Stimulated activated CD8-positive, alpha-beta memory T cell treated with anti-CD3 and anti-CD28 coated beads, Interleukin-12 subunit alpha, Interleukin-12 subunit beta, amount 100 ng/mL, for 4 hours (primary cell): Measurements from ENCODE around the gene CLEC18A.
"Not testable (repeated sequence)": the region's sequence is repeated elsewhere in the genome, so short reads cannot be mapped to it uniquely, and the experiment has no call there.

Source experiments
- DNase-seq: peaks from one replicate; pipeline ENCODE4 v3.0.0-alpha.2; 2020; ENCODE audit warnings: low read depth

CLEC18A gene

DNA sequence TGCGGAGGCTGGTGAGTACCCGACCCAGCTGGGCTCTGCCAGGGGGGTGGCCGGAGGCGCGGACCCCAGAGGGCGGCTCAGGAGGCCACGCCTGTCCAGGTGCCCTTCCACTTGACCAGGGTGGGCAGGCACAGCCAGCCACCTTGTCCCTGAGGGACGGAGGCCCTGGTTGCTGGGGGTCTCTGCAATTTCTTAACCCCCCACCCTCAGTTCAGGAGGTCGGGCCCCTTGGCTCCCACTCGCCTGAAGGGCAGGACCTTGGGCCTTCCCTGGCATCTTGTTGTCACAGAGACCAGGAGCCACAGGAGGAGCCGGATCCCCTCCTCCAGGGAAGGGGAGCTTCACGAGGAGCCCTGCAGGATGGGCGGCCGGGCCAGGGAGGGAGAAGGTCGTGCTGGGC lies 982 bp downstream of the CLEC18A start:
- not testable (repeated sequence) for DNase-seq

DNA sequence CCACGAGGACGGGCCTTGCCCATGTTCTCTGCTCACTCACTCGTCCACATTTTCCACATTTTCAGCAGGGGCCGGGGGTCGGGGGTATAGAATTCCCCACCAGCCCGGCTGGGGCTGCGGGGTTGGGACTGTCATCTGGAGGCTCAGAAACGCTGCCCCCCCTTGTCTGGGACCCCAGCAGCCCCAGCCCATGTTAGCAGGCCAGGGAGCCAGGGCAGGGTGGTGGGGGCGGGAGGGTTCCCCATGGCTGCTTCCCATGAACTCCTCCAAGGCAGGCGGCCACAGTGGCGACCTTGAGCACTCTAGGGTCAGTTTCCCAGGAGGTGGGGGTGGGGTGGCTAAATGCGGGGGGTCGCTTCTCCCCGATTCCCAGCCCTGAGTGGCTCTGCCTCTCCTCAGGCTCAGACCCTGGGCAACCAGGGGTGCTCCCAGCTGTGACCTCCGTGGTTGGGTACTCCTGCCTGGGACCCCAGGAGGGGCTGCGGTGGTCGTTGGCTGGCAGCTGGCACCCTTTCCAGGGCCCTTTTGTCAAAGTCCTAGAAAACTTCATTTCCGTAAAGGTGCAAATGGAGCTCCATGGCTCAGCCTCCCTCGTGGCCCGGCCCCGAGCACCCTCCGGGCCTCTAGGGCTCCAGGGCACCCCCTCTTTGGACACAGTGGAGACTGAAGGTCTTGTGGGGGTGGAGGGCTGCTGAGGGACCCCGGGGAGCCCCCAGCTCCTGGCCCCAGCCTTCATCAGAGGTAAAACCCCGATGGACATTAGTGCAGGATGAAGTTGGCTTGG lies 1.6 kb downstream of the CLEC18A start:
- not testable (repeated sequence) for DNase-seq

DNA sequence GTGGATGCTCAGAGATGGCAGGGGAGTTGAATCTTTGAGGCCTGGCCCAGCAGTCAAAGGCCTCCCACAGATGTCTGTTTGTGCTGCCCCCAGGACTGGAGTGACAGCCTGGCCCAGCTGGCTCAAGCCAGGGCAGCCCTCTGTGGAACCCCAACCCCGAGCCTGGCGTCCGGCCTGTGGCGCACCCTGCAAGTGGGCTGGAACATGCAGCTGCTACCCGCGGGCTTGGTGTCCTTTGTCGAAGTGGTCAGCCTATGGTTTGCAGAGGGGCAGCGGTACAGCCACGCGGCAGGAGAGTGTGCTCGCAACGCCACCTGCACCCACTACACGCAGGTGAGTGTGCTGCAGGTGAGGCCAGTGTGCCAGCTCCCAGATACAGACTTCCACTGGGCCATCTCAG lies 3.1 kb downstream of the CLEC18A start:
- DNase-seq: not testable (repeated sequence)

- DNase-seq: not testable (repeated sequence)
These were observed 12.2 kb downstream of the CLEC18A start for GRCh38 chr16:69963312-69963711.

DNA sequence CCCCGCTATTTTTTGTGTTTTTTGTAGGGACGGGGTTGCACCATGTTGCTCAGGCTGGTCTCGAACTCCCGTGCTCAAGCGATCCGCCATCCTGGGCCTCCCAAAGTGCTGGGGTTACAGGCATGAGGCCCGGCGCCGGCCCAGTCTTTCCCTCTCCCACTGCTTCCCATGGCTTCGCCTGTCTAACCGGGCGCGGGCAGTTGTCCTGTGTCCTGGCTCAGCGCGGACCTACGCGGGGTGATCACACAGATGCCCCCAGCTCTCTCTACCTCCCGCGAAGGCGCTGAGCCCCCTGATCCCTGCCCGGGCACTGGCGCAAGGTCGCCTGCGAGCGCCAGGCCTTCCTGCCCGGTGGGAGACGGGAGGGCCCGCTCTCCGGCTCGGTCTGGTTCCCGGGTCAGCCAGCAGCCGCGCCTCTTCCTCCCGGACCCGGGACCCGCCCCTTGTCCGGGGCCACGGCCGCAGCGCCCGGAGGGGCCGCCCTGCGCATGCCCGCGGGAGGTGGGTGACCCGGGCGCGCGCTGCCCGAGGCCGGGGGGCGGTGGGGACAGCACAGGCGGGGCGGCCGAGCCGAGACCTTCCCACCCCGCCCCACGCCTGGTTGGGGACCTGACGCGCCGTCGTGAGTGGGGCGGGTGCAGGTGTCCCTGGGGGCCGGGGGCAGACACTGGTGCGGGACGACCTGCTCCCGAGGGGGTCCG lies 14.0 kb downstream of the CLEC18A start:
- DNase-seq: not testable (repeated sequence)

DNA sequence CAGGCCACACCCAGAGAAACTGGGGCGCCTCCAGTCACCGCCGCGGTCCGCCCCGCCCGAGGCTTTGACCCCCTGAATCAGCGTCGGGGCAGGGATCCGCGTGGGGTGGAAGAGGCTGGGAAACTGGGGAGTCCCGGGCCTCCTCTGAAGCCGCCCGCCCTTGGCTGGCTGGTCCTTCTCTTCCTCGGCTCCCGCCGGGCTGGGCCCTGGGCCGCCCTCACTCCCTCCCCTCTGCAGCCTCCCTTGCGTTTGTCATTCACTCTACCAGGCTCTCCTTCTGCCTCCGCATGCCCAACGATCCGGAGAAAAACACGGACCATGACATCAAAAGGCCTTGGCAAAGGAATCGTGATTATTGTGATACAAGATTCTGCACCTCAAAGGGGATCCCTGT lies 14.5 kb downstream of the CLEC18A start:
- DNase-seq: not testable (repeated sequence)

DNA sequence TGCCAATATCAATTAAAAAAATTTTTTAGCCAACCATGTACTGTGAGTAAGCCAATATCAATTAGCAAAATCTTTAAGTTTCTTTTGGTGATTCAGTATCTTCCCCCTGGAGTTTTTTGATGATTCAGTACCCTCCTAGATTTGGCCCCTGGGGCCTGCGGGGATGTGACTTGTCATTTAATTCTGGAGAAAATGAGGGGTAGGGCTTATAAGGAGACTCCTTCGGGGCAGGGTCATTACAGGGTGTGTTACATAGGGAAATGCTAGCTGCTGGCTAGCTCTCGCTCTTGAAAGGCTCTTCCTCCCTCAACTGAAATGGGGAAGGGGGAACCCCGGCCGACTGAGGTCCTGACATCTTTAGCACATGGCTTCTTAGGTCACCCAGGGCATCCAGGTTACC lies 16.6 kb downstream of the CLEC18A start:
- not testable (repeated sequence) for DNase-seq

GRCh38 chr16:69968125-69968524 lies 17.0 kb downstream of the CLEC18A start:
- not testable (repeated sequence) for DNase-seq

DNA sequence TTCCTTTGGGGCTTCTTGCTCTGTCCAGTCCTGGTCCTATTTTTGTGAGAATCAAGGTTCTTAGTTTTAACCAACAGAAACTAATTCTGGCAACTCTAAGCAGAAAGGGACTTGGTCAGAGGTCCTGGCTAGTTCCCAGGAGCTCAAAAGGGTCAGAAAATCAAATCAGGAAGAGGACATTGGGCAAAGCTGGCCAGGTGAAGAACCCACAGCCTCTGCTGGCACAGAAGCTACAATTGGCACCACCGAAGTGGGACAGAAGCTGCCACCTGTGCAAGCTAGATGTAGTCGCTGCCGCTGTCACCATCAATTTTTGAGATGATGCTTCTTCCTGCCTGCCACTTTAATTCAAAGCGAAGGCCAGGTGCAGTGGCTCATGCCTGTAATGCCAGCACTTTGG lies 18.5 kb downstream of the CLEC18A start:
- not testable (repeated sequence) for DNase-seq

DNA sequence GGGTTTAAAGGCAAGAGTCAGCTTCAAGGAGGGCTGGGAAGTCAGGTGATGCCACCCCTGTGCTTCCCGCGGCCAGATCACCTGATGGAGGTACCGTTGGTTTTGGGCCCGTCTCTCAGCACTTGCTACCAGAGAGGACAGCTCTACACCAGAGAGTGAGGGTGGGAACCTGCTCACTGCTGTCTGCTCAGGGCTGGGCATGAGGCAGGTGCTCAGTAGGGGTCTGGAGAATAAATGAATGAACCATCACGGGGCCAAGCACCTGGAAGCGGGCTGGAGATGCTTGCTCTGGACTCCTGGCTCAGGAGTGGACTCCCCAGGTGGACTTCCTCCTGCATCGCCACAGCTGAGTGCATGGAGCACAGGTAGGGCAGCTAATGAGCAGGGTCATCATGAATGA lies 21.0 kb downstream of the CLEC18A start:
- not testable (repeated sequence) for DNase-seq

- not testable (repeated sequence) for DNase-seq
These were observed 21.8 kb downstream of the CLEC18A start for GRCh38 chr16:69972935-69973334.

- DNase-seq: not testable (repeated sequence)
These were observed 34.1 kb downstream of the CLEC18A start for GRCh38 chr16:69985196-69985595.

DNA sequence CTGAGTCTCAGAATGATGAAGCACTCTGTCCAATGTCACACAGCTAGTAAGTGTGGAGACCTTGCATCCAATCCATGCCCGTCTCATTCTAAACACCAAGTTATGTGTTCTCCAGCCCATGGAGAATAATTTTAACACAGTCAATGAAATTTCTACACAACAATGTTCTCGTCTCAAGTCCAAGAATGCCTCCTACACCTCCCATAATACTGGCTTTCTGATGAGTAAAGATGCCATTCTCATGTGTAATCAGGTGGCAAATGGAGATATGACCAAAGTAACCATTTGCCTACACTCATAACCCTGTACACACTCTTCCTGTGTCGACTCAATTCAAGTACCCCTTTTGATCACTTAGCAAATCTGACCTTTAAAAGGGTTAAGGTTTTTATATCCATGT lies 46.8 kb downstream of the CLEC18A start:
- DNase-seq: not testable (repeated sequence)

- DNase-seq: not testable (repeated sequence)
These were observed 48.7 kb downstream of the CLEC18A start for GRCh38 chr16:69999801-70000200.

DNA sequence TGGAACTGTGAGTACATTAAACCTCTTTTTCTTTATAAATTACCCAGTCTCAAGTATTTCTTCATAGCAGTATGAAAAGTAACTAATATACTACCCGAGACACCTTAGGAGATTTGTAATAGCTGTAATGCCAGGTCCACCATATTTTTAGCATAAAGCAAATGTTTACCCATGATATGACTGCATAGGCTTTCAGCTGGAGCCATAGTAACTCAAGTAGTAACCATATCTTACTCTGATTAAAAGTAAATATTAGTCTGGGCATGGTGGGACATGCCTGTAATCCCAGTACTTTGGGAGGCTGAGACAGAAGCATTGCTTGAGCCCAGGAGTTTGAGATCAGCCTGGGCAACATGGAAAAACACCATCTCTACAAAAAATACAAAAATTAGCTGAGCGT lies 52.4 kb downstream of the CLEC18A start:
- DNase-seq: not testable (repeated sequence)

- not testable (repeated sequence) for DNase-seq
These were observed 57.5 kb downstream of the CLEC18A start for GRCh38 chr16:70008604-70009003.

DNA sequence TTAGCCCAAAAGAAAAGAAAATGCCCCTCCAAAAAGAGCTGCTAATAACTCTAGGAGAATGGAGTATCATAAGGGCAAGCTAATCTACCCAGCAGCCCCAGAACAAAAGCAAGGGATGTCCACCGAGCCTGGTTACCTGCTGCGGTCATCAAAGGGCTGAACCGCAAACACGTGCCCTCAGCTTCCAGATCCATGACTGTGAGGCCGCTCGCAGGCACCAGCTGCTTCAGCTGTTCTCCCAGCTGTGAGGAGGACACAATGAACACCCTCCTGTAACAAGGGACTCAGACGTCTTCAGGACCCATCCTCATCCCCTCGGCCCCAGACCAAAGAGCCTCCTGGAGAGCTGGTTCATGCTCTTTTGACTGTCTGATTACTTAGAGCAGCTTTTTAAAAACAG lies 59.5 kb downstream of the CLEC18A start:
- not testable (repeated sequence) for DNase-seq

DNA sequence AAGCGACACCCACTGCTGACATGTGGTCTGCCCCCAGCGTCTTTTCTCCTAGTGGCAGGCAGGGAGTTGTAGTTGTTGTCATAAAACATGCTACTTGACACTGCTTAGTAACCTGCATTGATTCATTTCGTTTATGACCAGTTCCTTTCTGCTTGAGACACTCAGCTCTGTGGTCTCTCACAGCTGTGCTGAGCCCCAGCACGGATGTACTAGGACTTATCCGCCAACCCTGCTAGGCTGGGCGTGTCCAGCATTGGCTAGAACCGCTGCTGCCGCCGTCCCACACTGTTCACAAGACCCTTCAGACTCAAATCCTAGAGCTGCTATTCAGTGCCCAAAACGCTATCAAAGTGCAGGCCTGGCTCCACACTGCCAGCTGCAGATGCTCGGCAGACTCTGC lies 60.0 kb downstream of the CLEC18A start:
- DNase-seq: not testable (repeated sequence)

DNA sequence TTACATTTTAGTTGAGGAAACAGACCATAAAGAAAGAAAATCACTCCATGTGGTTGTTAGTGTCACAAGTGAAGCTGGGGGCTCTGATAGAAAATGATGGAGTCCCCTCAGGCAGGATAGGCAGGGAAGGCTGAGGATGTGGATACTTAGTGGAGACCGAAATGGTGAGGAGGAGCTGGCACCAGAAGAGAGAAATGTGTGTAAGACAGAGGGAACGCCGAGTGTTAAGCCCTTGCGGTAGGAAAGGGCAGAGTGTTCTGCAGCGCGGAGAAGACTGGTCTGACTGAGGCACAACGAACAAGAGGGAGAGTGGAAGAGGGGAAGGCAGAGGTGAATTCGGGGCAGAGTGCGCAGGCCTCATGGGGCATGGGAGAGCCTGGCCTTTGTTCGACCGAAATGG lies 61.2 kb downstream of the CLEC18A start:
- DNase-seq: not testable (repeated sequence)

DNA sequence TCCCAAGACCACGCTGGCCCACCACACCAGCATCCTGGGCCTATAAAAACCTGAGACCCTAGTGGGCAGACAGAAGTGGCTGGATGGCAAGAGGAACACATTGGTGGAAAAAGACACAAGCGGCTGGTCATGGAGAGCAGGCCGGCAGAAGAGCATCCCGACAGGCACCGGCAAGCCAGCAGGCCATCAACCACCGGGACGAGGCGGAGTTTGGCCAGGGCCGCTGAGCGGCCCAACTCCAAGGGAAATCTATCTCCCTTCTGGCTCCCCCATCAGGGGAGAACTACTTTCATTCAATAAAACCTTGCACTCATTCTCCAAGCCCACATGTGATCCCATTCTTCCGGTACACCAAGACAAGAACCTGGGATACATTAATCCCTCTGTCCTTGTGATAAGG lies 61.8 kb downstream of the CLEC18A start:
- not testable (repeated sequence) for DNase-seq
